Common myeloid progenitor, CD34-positive (primary cell): ENCODE data around the gene GPATCH1.
A peak's percentile ranks its signal among the peaks of the same experiment; 100 is the strongest.
"Not testable (repeated sequence)": the region's sequence is repeated elsewhere in the genome, so short reads cannot be mapped to it uniquely, and the experiment has no call there.

Experiments
- CTCF ChIA-PET: fragments of 350-600 bp; sonication (Branson Sonifier 250); formaldehyde crosslinking; loops from one replicate; lab custom pipeline; 2021; ENCODE audit warnings: antibody characterized with exemption; lab: Charles Lee
- POLR2A ChIA-PET: fragments of 350-600 bp; sonication (Branson Sonifier 250); formaldehyde crosslinking; loops from one replicate; lab custom pipeline; 2021; ENCODE audit warnings: antibody characterized with exemption; lab: Charles Lee
- DNase-seq, 3 donors: peaks; one replicate each; pipeline versions ENCODE4 v3.0.0 to v3.0.0-alpha.2; 2013
- H3K27ac ChIP-seq, 2 experiments: 1 replicate in 1 of 2; 2 replicates in 1 of 2; pipeline ENCODE4 v1.7.0; 2013; ENCODE audit warnings: inconsistent platforms in 2 of 2, low read length in 2 of 2, mild to moderate bottlenecking in 2 of 2, low read depth in 1 of 2, moderate library complexity in 1 of 2; ENCODE audit not compliant: severe bottlenecking in 2 of 2, insufficient read depth in 1 of 2, poor library complexity in 1 of 2
- H3K27me3 ChIP-seq, 5 experiments: replicated peaks in 2 of 5; 1 replicate in 3 of 5; 2 replicates in 2 of 5; pipeline versions ENCODE4 v1.6.1 to v1.7.0; 2013; ENCODE audit warnings: low read length in 4 of 5, mild to moderate bottlenecking in 2 of 5, moderate library complexity in 2 of 5, inconsistent platforms in 1 of 5; ENCODE audit not compliant: insufficient read depth in 5 of 5, control insufficient read depth in 4 of 5
- H3K36me3 ChIP-seq, 4 experiments: 1 replicate in 2 of 4; 2 replicates in 2 of 4; pipeline versions ENCODE4 v1.6.1 to v1.7.0; 2013; ENCODE audit warnings: low read length in 3 of 4, control low read depth in 1 of 4, mild to moderate bottlenecking in 1 of 4; ENCODE audit not compliant: control insufficient read depth in 4 of 4, insufficient read depth in 4 of 4
- H3K4me1 ChIP-seq, 4 experiments: 1 replicate in 3 of 4; 2 replicates in 1 of 4; pipeline versions ENCODE4 v1.6.1 to v1.7.1; 2013; ENCODE audit warnings: low read length in 3 of 4, mild to moderate bottlenecking in 3 of 4, control low read depth in 1 of 4, inconsistent platforms in 1 of 4, moderate library complexity in 1 of 4; ENCODE audit not compliant: control insufficient read depth in 4 of 4, insufficient read depth in 4 of 4; ENCODE audit errors: control extremely low read depth in 1 of 4
- H3K4me3 ChIP-seq, 7 experiments: 1 replicate in 4 of 7; 2 replicates in 3 of 7; pipeline versions ENCODE4 v1.5.1 to v1.7.0; 2013; ENCODE audit warnings: mild to moderate bottlenecking in 7 of 7, low read length in 6 of 7, moderate library complexity in 6 of 7, inconsistent platforms in 2 of 7, low read depth in 2 of 7, control low read depth in 1 of 7; ENCODE audit not compliant: insufficient read depth in 4 of 7, control insufficient read depth in 1 of 7; ENCODE audit errors: extremely low read depth in 1 of 7
- H3K9me3 ChIP-seq, 5 experiments: 1 replicate in 4 of 5; 2 replicates in 1 of 5; pipeline versions ENCODE4 v1.6.1 to v1.7.1; 2013; ENCODE audit warnings: low read length in 4 of 5, mild to moderate bottlenecking in 2 of 5, inconsistent platforms in 1 of 5, low read depth in 1 of 5, moderate library complexity in 1 of 5; ENCODE audit not compliant: control insufficient read depth in 4 of 5, insufficient read depth in 2 of 5; ENCODE audit errors: control extremely low read depth in 1 of 5
- WGBS: methylation state at CpG from one replicate; pipeline ENCODE4 v1.1.5; 2013; ENCODE audit not compliant: insufficient coverage; 5-methylcytosine and 5-hydroxymethylcytosine counted together

The GPATCH1 gene

DNA sequence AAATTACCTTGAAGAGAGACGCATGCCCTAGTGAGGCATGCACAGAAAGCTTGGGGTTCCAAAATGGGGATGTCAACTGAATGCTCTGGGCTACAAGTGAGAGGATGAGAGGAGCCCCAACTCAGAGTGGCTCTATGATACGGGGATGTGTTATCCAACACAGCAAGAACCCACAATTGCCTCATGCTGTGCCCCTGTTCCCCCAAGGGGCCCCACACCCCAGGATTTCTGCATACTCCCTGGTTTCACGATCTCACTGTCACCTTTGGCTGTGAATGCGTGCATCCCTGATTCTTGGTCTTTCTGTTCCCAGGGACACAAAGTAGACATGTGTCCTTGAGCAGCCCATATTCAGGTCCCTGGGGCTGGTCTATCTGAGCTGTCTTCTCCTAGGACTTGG is 80.2 kb downstream of the GPATCH1 start:
- Histone ChIP-seq H3K27me3 (no peaks in the 10 kb centered on the region), H3K36me3 (no peaks in the 10 kb centered on the region), H3K4me3 (no peak overlapping the region), H3K4me1 (peaks cover 2 to 48% (median 27%) of the 10 kb centered on the region in 4 experiments), H3K9me3 (no peaks in the 10 kb centered on the region), H3K27ac (no peak overlapping the region)
- peak in 1 of 3 donors; percentile 22 for DNase-seq
- ChIA-PET CTCF (interaction anchor here (0.8 to 5.7 kb wide), 5 partner anchors 11 to 20 kb away, joined by 3 to 47 read pairs (median 5); no protein-coding TSS in a partner anchor), POLR2A (interaction anchor here (1.6 kb wide), 1 partner anchor 15 kb away, joined by 6 read pairs; no protein-coding TSS in a partner anchor)
- 60% methylated on average over 3 of the region's 4 CpGs for WGBS

DNA sequence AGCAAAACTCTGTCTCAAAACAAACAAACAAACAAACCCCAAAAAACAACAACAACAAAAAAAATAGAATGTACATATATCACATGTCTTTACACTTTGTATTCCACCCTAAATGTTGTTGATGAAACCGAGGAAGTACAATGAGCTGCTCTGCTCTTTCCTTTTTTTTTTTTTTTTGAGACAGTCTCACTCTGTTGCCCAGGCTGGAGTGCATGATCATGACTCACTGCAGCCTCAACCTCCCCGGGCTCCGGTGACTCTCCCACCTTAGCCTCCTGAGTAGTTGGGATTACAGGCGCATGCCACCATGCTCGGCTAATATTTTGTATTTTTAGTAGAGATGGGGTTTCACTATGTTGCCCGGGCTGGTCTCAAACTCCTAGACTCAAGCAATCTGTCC is 82.5 kb downstream of the GPATCH1 start:
- ChIA-PET POLR2A (no interaction called here), CTCF (interaction anchor here (1.3 to 2.2 kb wide), 2 partner anchors 13 to 19 kb away, joined by 3 to 15 read pairs; no protein-coding TSS in a partner anchor)
- WGBS = 100% methylated on average over 1 of the region's 6 CpGs
- Histone ChIP-seq H3K27ac (no peak overlapping the region), H3K9me3 (peaks cover 0 to 6% (median 2%) of the 10 kb centered on the region in 5 experiments), H3K4me1 (peaks cover 2 to 35% (median 18%) of the 10 kb centered on the region in 4 experiments), H3K36me3 (no peaks in the 10 kb centered on the region), H3K4me3 (no peak overlapping the region), H3K27me3 (no peaks in the 10 kb centered on the region)
- DNase-seq = no peak

DNA sequence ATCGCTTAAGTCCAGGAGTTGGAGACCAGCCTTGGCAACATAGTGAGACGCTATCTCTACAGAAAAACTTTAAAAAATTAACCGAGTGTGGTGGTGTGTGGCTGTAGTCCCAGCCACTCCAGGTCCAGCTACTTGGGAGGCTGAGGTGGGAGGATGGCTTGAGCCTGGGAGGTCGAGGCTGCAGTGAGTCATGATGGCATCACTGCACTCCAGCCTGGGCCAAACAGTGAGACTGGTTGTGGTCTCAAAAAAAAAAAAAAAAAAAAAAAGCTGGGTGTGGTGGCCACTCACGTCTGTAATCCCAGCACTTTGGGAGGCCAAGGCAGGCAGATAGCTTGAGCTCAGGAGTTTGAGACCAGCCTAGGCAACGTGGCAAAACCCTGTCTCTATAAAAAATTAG is 85.1 kb downstream of the GPATCH1 start:
- peaks cover 2 to 17% (median 6%) of the 10 kb centered on the region in 4 experiments for H3K4me1 ChIP-seq
- CTCF ChIA-PET = interaction anchor here (1.9 to 2.2 kb wide), 2 partner anchors 11 to 18 kb away, joined by 4 to 10 read pairs; no protein-coding TSS in a partner anchor

DNA sequence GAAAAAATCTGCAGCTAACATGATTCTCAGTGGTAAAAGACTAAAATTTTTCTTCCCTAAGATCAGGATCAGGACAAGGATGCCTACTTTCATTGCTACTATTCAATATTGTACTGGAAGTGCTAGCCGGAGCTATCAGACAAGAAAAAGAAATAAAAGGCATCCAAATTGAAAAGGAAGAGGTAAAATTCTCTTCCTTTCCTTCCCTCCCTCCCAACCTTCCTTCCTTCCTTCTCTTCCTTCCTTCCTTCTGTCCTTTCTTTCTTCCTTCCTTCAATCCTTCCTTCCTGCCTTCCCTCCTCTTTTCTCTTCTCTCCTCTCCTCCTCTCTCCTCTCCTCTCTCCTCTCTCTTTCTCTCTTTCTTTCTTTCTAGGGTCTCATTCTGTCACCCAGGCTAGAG is 86.5 kb downstream of the GPATCH1 start:
- H3K4me3 ChIP-seq = no peak overlapping the region
- H3K36me3 ChIP-seq = no peaks in the 10 kb centered on the region
- H3K27me3 ChIP-seq = no peaks in the 10 kb centered on the region
- 100% methylated on average over 1 of the region's 1 CpG for WGBS
- ChIA-PET POLR2A (no interaction called here), CTCF (interaction anchor here (2.2 kb wide), 1 partner anchor 10 kb away, joined by 10 read pairs; no protein-coding TSS in a partner anchor)
- peaks cover 0 to 6% (median 0%) of the 10 kb centered on the region in 4 experiments for H3K4me1 ChIP-seq
- no peak overlapping the region for H3K27ac ChIP-seq
- H3K9me3 ChIP-seq = peaks cover 0 to 15% (median 2%) of the 10 kb centered on the region in 5 experiments
- DNase-seq = no peak

More for the DNA sequence above, 85.1 kb downstream of the GPATCH1 start:
- H3K27me3 ChIP-seq, H3K4me3 ChIP-seq, H3K27ac ChIP-seq, H3K36me3 ChIP-seq, POLR2A ChIA-PET, DNase-seq: not testable (repeated sequence)
- 100% methylated on average over 3 of the region's 6 CpGs for WGBS
- peaks cover 0 to 15% (median 2%) of the 10 kb centered on the region in 5 experiments for H3K9me3 ChIP-seq

DNA sequence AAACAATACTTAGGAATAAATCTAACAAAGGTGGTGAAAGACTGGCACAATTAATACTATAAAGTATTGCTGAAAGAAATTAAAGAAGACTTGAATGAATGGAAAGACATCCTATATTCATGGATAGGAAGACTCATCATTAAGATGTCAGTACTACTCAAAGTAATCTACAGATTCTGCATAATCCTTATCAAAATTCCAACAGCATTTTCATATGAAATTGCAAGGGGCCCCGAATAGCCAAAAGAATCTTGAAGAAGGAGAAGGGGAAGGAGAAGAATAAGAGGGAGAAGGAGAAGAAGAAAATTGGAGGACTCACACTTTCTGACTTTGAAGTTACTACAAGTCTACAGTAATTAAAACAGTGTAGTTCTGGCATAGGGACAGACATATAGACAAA is 87.5 kb downstream of the GPATCH1 start:
- DNase-seq = no peak
- no peak overlapping the region for H3K4me3 ChIP-seq
- no CpG with 5 or more reads among the region's 1 CpG for WGBS
- H3K27ac ChIP-seq = no peak overlapping the region
- peaks cover 0 to 13% (median under 1%) of the 10 kb centered on the region in 4 experiments for H3K4me1 ChIP-seq
- POLR2A ChIA-PET = no interaction called here
- CTCF ChIA-PET = no interaction called here
- peaks cover 0 to 15% (median 2%) of the 10 kb centered on the region in 5 experiments for H3K9me3 ChIP-seq
- H3K27me3 ChIP-seq = no peaks in the 10 kb centered on the region
- H3K36me3 ChIP-seq = no peaks in the 10 kb centered on the region

DNA sequence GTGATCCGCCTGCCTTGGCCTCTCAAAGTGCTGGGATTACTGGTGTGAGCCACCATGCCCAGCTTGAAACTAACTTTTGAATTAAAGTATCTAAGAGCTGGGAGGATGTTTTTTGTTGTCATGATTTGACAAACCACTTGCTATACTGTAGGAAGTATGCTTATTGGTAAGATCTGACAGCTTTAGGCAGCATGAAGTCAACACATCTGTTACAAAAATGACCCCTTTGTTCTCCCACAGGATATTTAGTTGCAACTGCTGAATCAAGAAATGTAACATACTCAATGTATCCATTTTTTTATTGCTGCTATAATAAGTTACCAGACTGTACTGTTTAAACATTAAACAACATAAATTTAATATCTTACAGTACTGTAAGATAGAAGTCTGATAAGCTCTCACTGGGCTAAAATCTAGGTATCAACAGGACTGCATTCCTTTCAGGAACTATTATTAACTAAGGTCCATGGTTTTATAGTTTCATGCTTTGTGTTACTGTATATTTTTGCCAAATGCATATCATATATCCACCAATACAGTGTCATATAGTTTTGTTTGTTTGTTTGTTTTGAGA is 90.3 kb downstream of the GPATCH1 start:
- DNase-seq = no peak
- Histone ChIP-seq H3K9me3 (peaks cover 0 to 15% (median 2%) of the 10 kb centered on the region in 5 experiments), H3K4me3 (no peak overlapping the region), H3K27ac (no peak overlapping the region), H3K27me3 (no peaks in the 10 kb centered on the region), H3K36me3 (no peaks in the 10 kb centered on the region), H3K4me1 (peaks cover 3 to 18% (median 11%) of the 10 kb centered on the region in 4 experiments)
- POLR2A ChIA-PET = no interaction called here
- 100% methylated on average over 1 of the region's 1 CpG for WGBS
- CTCF ChIA-PET = interaction anchor here (0.8 to 2.0 kb wide), 4 partner anchors 11 to 27 kb away, joined by 3 to 5 read pairs (median 4); no protein-coding TSS in a partner anchor

DNA sequence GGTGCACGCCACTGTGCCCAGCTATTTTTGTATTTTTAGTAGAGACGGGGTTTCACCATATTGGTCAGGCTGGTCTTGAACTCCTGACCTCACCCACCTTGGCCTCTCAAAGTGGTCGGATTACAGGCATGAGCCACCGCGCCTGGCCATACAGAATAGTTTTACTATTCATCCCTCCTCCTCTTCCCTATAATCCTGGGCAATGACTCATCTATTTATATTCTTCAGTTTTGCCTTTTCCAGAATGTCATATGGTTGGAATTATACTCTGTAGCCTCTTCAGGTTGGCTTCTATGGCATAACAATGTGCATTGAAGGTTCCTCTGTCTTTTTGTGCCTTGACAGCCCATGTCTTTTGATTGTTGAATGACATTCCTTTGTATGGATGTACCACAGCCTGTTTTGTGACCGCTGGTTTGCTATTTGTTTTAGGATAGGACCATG is 91.0 kb downstream of the GPATCH1 start:
- Histone ChIP-seq H3K9me3 (peaks cover 0 to 15% (median 2%) of the 10 kb centered on the region in 5 experiments), H3K4me3 (no peak overlapping the region), H3K27me3 (no peaks in the 10 kb centered on the region), H3K4me1 (peaks cover 3 to 20% (median 11%) of the 10 kb centered on the region in 4 experiments), H3K27ac (no peak overlapping the region), H3K36me3 (no peaks in the 10 kb centered on the region)
- ChIA-PET POLR2A (no interaction called here), CTCF (interaction anchor here (1.3 to 2.0 kb wide), 3 partner anchors 12 to 46 kb away, joined by 4 to 5 read pairs (median 5); no protein-coding TSS in a partner anchor)
- DNase-seq = no peak
- WGBS = 100% methylated on average over 4 of the region's 6 CpGs
